GM23248 (cell line): ENCODE results near the gene HDAC4. TPM values are rescaled to one million over a fixed set of nuclear protein-coding genes. Genes with fewer than 3 reads are reported as not detected.

Experiments
- DNase-seq: peaks from one replicate; pipeline ENCODE4 v3.0.0-alpha.2; 2015
- H2AFZ ChIP-seq: fragments of 200-600 bp; sonication (generic); 2 replicates; pipeline ENCODE4 v1.6.1; 2016; ENCODE audit warnings: antibody characterized with exemption
- H3F3A ChIP-seq: fragments of 200-600 bp; sonication (generic); 2 replicates; pipeline ENCODE4 v1.6.1; 2016; ENCODE audit warnings: mild to moderate bottlenecking, antibody characterized with exemption, mixed run types; ENCODE audit not compliant: insufficient read depth
- H3K27ac ChIP-seq: fragments of 200-600 bp; sonication (generic); 2 replicates; pipeline ENCODE4 v1.5.1; 2016; ENCODE audit warnings: mild to moderate bottlenecking
- H3K27me3 ChIP-seq: fragments of 200-600 bp; sonication (generic); replicated peaks from 2 replicates; pipeline ENCODE4 v1.6.1; 2016; ENCODE audit warnings: mild to moderate bottlenecking; ENCODE audit not compliant: insufficient read depth
- H3K36me3 ChIP-seq: fragments of 200-600 bp; sonication (generic); 2 replicates; pipeline ENCODE4 v1.6.1; 2016; ENCODE audit warnings: low read depth, mild to moderate bottlenecking
- H3K4me1 ChIP-seq: fragments of 200-600 bp; sonication (generic); 2 replicates; pipeline ENCODE4 v1.6.1; 2016; ENCODE audit warnings: mild to moderate bottlenecking; ENCODE audit not compliant: insufficient read depth
- H3K4me2 ChIP-seq: fragments of 200-600 bp; sonication (generic); one replicate; pipeline ENCODE4 v1.6.1; 2016; ENCODE audit warnings: mild to moderate bottlenecking; ENCODE audit not compliant: unreplicated experiment
- H3K4me3 ChIP-seq: fragments of 200-600 bp; sonication (generic); 2 replicates; pipeline ENCODE4 v1.5.1; 2016; ENCODE audit warnings: mild to moderate bottlenecking
- H3K79me2 ChIP-seq: fragments of 200-600 bp; sonication (generic); 2 replicates; pipeline ENCODE4 v1.6.1; 2016; ENCODE audit warnings: mild to moderate bottlenecking; ENCODE audit not compliant: insufficient read depth
- H3K9ac ChIP-seq: fragments of 200-600 bp; sonication (generic); 2 replicates; pipeline ENCODE4 v1.6.1; 2016; ENCODE audit warnings: mild to moderate bottlenecking
- H3K9me2 ChIP-seq: fragments of 200-600 bp; sonication (generic); 2 replicates; pipeline ENCODE4 v1.6.1; 2016; ENCODE audit warnings: mixed run types, mild to moderate bottlenecking, moderate library complexity; ENCODE audit not compliant: insufficient read depth
- H3K9me3 ChIP-seq: fragments of 200-600 bp; sonication (generic); one replicate; pipeline ENCODE4 v1.6.1; 2017; ENCODE audit warnings: low read depth
- H4K20me1 ChIP-seq: fragments of 200-600 bp; sonication (generic); 2 replicates; pipeline ENCODE4 v1.6.0; 2016; ENCODE audit not compliant: insufficient read depth
- EZH2 ChIP-seq: fragments of 200-600 bp; sonication (generic); IDR thresholded peaks from 2 replicates; pipeline ENCODE4 v1.6.1; 2018; ENCODE audit warnings: antibody characterized with exemption, mild to moderate bottlenecking; ENCODE audit not compliant: insufficient read depth, poor library complexity, severe bottlenecking
- EZH2phosphoT487 ChIP-seq: fragments of 200-600 bp; sonication (generic); IDR thresholded peaks from 2 replicates; pipeline ENCODE4 v1.6.1; 2018; ENCODE audit warnings: antibody characterized with exemption, moderate library complexity, mild to moderate bottlenecking, low read depth; ENCODE audit not compliant: insufficient read depth
- WGBS, 2 experiments: methylation state at CpG; one replicate each; pipeline ENCODE4 v1.1.6; 2015 to 2017; ENCODE audit warnings: low lambda C conversion rate in 2 of 2, low coverage in 1 of 2; ENCODE audit errors: missing lambda C conversion rate in 2 of 2; 5-methylcytosine and 5-hydroxymethylcytosine counted together
- in situ Hi-C: fragments of 300-500 bp; cut with MboI; formaldehyde crosslinking; loops from 2 replicates; pipeline ENCODE4 v1.15.0; 2020
- polyA plus RNA-seq: library from polyadenylated mRNA; unstranded; fragments of >200 nt; fragmentation: Nextera tagmentation; extraction: Ambion mirVana; gene quantifications from 2 replicates; pipeline ENCODE4 v1.2.1, GENCODE V29; 2016
- total RNA-seq: library from RNA; depleted of rRNA; stranded (reverse); fragments of >200 nt; shearing (Covaris generic); gene quantifications from 2 replicates; pipeline ENCODE4 v1.2.3, GENCODE V29; 2014

HDAC4 gene
- total and polyA plus RNA-seq, 2 experiments from 2014 or later, result 2.1 to 6.3 TPM

DNA sequence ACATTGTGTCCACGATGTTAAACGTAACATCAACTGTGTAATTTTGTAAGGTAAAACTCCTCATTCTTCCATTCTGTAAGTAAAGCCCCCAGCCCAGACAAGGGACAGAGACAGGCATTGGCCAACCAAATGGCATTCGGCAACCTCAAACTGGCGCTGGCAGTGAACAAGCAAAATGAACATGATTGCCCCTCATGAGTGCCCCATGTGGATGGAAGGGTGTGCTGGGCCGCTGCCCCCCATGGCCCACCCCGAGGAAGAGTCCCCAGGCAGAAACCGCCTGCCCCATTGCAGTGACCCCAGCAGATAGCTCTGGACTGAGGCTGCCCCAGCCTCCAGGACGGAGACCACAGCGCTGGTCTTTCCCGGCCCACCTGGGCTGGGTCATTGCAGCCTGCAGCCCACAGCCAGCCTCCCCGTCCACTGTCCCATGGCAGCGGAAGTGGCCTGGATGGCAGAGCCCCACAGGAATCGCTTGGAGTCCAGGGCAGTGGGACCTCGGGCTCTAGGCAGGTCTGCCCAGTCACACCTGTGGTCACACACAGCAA is 220.2 kb downstream of the HDAC4 start:
- H3K36me3 ChIP-seq, result no peaks in the 10 kb centered on the region
- WGBS, 2 experiments, result 93 to 98% methylated on average over 14 of the region's 14 CpGs

DNA sequence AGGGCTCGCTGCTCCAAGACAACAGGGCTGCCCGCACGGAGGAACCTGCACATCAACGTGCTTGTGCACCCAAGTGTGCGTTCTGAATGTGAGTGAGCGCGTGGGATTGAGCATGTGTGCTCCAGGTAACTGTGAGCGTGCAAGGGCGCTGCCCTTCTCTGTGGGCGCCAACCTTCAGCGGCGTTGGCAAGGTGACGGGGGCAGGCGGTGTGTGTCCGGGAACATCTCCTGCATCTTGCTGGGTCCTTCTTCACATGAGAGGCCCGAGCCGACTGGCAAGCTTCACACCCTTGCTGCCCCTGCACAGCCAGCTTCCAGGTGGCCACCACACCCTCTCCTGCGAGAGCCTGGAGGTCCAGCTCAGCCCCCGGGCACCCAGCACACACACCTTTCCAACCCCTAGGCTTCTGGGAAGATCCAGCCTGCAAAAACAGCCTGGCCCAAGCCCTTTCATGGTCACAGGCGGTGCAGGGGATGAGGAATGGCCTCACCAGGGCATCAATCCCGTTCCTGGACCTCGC is 220.9 kb downstream of the HDAC4 start:
- no peak overlapping the region for H3K4me2 ChIP-seq
- no peak overlapping the region for H2AFZ ChIP-seq
- in situ Hi-C loops, result no loop called here
- H3K27ac ChIP-seq, result no peak overlapping the region
- 91 to 92% methylated on average over 22 of the region's 22 CpGs for WGBS, 2 experiments
- H3K79me2 ChIP-seq, result no peaks in the 10 kb centered on the region
- H3K4me3 ChIP-seq, result no peak overlapping the region
- no peaks in the 10 kb centered on the region for H3K27me3 ChIP-seq
- H3K9ac ChIP-seq, result no peak overlapping the region
- no peaks in the 10 kb centered on the region for H3K9me3 ChIP-seq
- H3K4me1 ChIP-seq, result no peaks in the 10 kb centered on the region
- H3K36me3 ChIP-seq, result no peaks in the 10 kb centered on the region
- H4K20me1 ChIP-seq, result no peaks in the 10 kb centered on the region
- DNase-seq, result no peak
- TF ChIP-seq EZH2phosphoT487, result no peak
- no peak for TF ChIP-seq EZH2
- H3K9me2 ChIP-seq, result no peaks in the 10 kb centered on the region
- no peaks in the 10 kb centered on the region for H3F3A ChIP-seq

More for the DNA sequence above, 220.2 kb downstream of the HDAC4 start:
- Histone ChIP-seq H3F3A (no peaks in the 10 kb centered on the region), H3K4me1 (no peaks in the 10 kb centered on the region), H3K27ac (no peak overlapping the region), H4K20me1 (no peaks in the 10 kb centered on the region), H3K4me2 (no peak overlapping the region), H3K4me3 (no peak overlapping the region), H2AFZ (no peak overlapping the region), H3K79me2 (no peaks in the 10 kb centered on the region), H3K9me3 (no peaks in the 10 kb centered on the region), H3K9ac (no peak overlapping the region), H3K9me2 (no peaks in the 10 kb centered on the region), H3K27me3 (no peaks in the 10 kb centered on the region)
- TF ChIP-seq EZH2phosphoT487, result no peak
- TF ChIP-seq EZH2, result no peak
- DNase-seq, result no peak
- in situ Hi-C loops, result no loop called here

DNA sequence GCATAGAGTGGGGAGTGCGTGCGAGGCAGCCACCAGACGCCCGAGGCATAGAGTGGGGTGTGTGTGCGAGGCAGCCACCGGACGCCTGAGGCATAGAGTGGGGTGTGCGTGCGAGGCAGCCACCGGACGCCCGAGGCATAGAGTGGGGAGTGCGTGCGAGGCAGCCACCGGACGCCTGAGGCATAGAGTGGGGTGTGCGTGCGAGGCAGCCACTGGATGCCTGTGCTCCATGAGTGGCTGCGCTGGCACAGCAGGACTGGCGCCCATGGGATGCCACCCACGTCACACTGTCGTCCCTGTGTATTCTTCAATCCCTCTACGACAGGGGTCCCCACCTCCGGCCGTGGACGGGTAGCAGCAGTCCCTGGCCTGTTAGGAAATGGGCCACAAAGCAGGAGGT is 221.9 kb downstream of the HDAC4 start:
- H3K4me1 ChIP-seq, result no peaks in the 10 kb centered on the region
- H3K9me3 ChIP-seq, result no peaks in the 10 kb centered on the region
- H3K27ac ChIP-seq, result no peak overlapping the region
- H3K36me3 ChIP-seq, result no peaks in the 10 kb centered on the region
- H3K9ac ChIP-seq, result no peak overlapping the region
- no peak overlapping the region for H2AFZ ChIP-seq
- in situ Hi-C loops, result no loop called here
- H4K20me1 ChIP-seq, result no peaks in the 10 kb centered on the region
- WGBS, 2 experiments, result 96 to 97% methylated on average over 16 to 26 of the region's 26 CpGs
- H3K4me3 ChIP-seq, result no peak overlapping the region
- no peaks in the 10 kb centered on the region for H3K27me3 ChIP-seq
- H3K79me2 ChIP-seq, result no peaks in the 10 kb centered on the region
- no peak for DNase-seq
- H3K4me2 ChIP-seq, result no peak overlapping the region
- TF ChIP-seq EZH2, result no peak
- TF ChIP-seq EZH2phosphoT487, result no peak
- no peaks in the 10 kb centered on the region for H3F3A ChIP-seq
- no peaks in the 10 kb centered on the region for H3K9me2 ChIP-seq

DNA sequence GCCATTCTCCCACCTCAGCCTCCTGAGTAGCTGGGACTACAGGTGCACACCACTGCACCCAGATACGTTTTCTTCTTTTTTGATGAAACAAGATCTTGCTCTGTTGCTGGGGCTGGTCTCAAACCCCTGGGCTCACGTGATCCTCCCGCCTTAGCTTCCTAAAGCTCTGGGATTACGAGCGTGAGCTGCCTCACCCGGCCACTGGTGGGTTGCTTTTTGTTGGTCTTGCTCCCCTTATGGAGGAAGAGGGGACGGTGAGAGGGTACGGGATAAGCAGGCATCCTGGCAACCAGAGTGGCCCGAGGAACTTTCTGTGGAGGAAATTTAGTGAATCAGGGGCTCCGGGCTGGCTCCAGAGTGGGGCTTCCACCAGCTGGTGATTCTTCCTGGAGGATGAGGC is 222.3 kb downstream of the HDAC4 start:
- H3K27ac ChIP-seq, result no peak overlapping the region
- no peak for TF ChIP-seq EZH2
- no peak for TF ChIP-seq EZH2phosphoT487
- no peaks in the 10 kb centered on the region for H3K9me3 ChIP-seq
- WGBS, 2 experiments, result 93 to 95% methylated on average over 10 of the region's 10 CpGs
- H3K4me2 ChIP-seq, result no peak overlapping the region
- no peaks in the 10 kb centered on the region for H3K36me3 ChIP-seq
- H3K79me2 ChIP-seq, result no peaks in the 10 kb centered on the region
- no peaks in the 10 kb centered on the region for H3K4me1 ChIP-seq
- no peaks in the 10 kb centered on the region for H4K20me1 ChIP-seq
- no peak overlapping the region for H2AFZ ChIP-seq
- in situ Hi-C loops, result no loop called here
- DNase-seq, result no peak
- H3F3A ChIP-seq, result no peaks in the 10 kb centered on the region
- H3K4me3 ChIP-seq, result no peak overlapping the region
- H3K9ac ChIP-seq, result no peak overlapping the region
- no peaks in the 10 kb centered on the region for H3K9me2 ChIP-seq
- no peaks in the 10 kb centered on the region for H3K27me3 ChIP-seq

DNA sequence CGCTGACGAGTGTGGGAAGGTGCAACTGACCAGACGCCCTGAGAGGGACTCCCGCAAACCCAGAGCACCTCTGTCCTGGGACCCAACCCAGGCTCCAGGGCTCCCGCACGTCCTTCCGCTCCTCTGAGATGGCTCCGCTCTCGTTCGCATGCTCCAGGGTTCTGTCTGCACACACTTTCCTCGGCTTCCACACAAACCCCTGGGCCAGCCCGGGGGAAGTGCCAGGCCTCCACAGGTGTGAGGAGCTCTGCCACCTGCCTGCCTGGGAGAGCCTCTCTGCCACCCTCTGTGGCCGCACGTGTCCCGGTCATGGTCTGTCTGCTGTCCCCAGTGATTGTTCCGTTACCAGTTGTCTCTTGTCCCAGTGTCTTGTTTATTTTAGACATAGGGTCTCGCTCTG is 222.9 kb downstream of the HDAC4 start:
- no peaks in the 10 kb centered on the region for H3F3A ChIP-seq
- H3K79me2 ChIP-seq, result no peaks in the 10 kb centered on the region
- DNase-seq, result no peak
- TF ChIP-seq EZH2phosphoT487, result no peak
- no peak for TF ChIP-seq EZH2
- H4K20me1 ChIP-seq, result no peaks in the 10 kb centered on the region
- H3K27ac ChIP-seq, result no peak overlapping the region
- no peak overlapping the region for H3K9ac ChIP-seq
- no peaks in the 10 kb centered on the region for H3K4me1 ChIP-seq
- no peaks in the 10 kb centered on the region for H3K9me3 ChIP-seq
- no peak overlapping the region for H3K4me3 ChIP-seq
- H3K9me2 ChIP-seq, result no peaks in the 10 kb centered on the region
- no peak overlapping the region for H2AFZ ChIP-seq
- in situ Hi-C loops, result no loop called here
- no peak overlapping the region for H3K4me2 ChIP-seq
- H3K36me3 ChIP-seq, result no peaks in the 10 kb centered on the region
- H3K27me3 ChIP-seq, result no peaks in the 10 kb centered on the region
- 94% methylated on average over 17 of the region's 17 CpGs for WGBS, 2 experiments
